SJCRH30 (cell line): ENCODE measurements around the gene ADAP1. TPM values are rescaled to one million over a fixed set of nuclear protein-coding genes. Genes with fewer than 3 reads are reported as not detected.

Experiments used
- DNase-seq, 2 experiments: peaks; one replicate each; pipeline ENCODE4 v3.0.0-alpha.2; 2015 to 2020
- H3K27ac ChIP-seq: fragments of 250-450 bp; sonication (Bioruptor Pico); 2 replicates; pipeline ENCODE4 v1.5.1; 2020; ENCODE audit warnings: mild to moderate bottlenecking, moderate library complexity
- H3K27me3 ChIP-seq: fragments of 250-450 bp; sonication (Bioruptor Pico); 2 replicates; pipeline ENCODE4 v1.5.1; 2020; ENCODE audit warnings: mild to moderate bottlenecking, moderate library complexity
- H3K36me3 ChIP-seq: fragments of 250-450 bp; sonication (Bioruptor Pico); 2 replicates; pipeline ENCODE4 v1.5.1; 2020; ENCODE audit warnings: mild to moderate bottlenecking, moderate library complexity
- H3K4me1 ChIP-seq: fragments of 250-450 bp; sonication (Bioruptor Pico); 2 replicates; pipeline ENCODE4 v1.5.1; 2020; ENCODE audit warnings: mild to moderate bottlenecking, moderate library complexity
- H3K4me3 ChIP-seq: fragments of 250-450 bp; sonication (Bioruptor Pico); 2 replicates; pipeline ENCODE4 v1.5.1; 2020; ENCODE audit warnings: mild to moderate bottlenecking, moderate library complexity
- H3K9me3 ChIP-seq: fragments of 250-450 bp; sonication (Bioruptor Pico); replicated peaks from 2 replicates; pipeline ENCODE4 v1.5.1; 2020; ENCODE audit warnings: mild to moderate bottlenecking, moderate library complexity
- total RNA-seq: library from RNA; depleted of rRNA; stranded (reverse); fragments of >200 nt; shearing (Covaris generic); gene quantifications from 2 replicates; pipeline ENCODE4 v1.2.3, GENCODE V29; 2014

Gene ADAP1
- total RNA-seq, 1 experiment from 2014 or later, result 0.04 TPM

GRCh38 chr7:921581-922333 lies 32.7 kb downstream of the ADAP1 start:
- DNase-seq, result no peak
- H3K4me3 ChIP-seq, result no peak overlapping the region
- H3K27ac ChIP-seq, result no peak overlapping the region
- H3K36me3 ChIP-seq, result no peaks in the 10 kb centered on the region
- 0 out of 2 replicates have a peak, but pooled peaks cover 10% of the 10 kb centered on the region for H3K27me3 ChIP-seq
- H3K4me1 ChIP-seq, result no peaks in the 10 kb centered on the region
- H3K9me3 ChIP-seq, result no peaks in the 10 kb centered on the region

- Histone ChIP-seq H3K9me3 (no peaks in the 10 kb centered on the region), H3K4me1 (no peaks in the 10 kb centered on the region), H3K36me3 (no peaks in the 10 kb centered on the region), H3K27ac (no peak overlapping the region), H3K4me3 (no peak overlapping the region), H3K27me3 (peaks cover 14% of the 10 kb centered on the region; the same call in 1 of the 2 replicates)
- DNase-seq, result no peak
Measured at GRCh38 chr7:921071-921461, 33.4 kb downstream of the ADAP1 start.

GRCh38 chr7:920351-921070 lies 34.0 kb downstream of the ADAP1 start:
- no peaks in the 10 kb centered on the region for H3K9me3 ChIP-seq
- no peaks in the 10 kb centered on the region for H3K36me3 ChIP-seq
- no peak overlapping the region for H3K4me3 ChIP-seq
- H3K27ac ChIP-seq, result no peak overlapping the region
- no peak for DNase-seq
- peaks cover 10% of the 10 kb centered on the region; the same call in 1 of the 2 replicates for H3K27me3 ChIP-seq
- H3K4me1 ChIP-seq, result no peaks in the 10 kb centered on the region

- Histone ChIP-seq H3K4me1 (no peaks in the 10 kb centered on the region), H3K27me3 (peaks cover 12% of the 10 kb centered on the region; the same call in 1 of the 2 replicates), H3K4me3 (no peak overlapping the region), H3K27ac (no peak overlapping the region), H3K9me3 (no peaks in the 10 kb centered on the region), H3K36me3 (no peaks in the 10 kb centered on the region)
- no peak for DNase-seq
Measured at GRCh38 chr7:919924-920341, 34.5 kb downstream of the ADAP1 start.

- H3K4me3 ChIP-seq, result no peak overlapping the region
- H3K4me1 ChIP-seq, result no peaks in the 10 kb centered on the region
- DNase-seq, result no peak
- no peaks in the 10 kb centered on the region for H3K36me3 ChIP-seq
- no peaks in the 10 kb centered on the region for H3K9me3 ChIP-seq
- no peak overlapping the region for H3K27ac ChIP-seq
- H3K27me3 ChIP-seq, result peaks cover 12% of the 10 kb centered on the region; the same call in 1 of the 2 replicates
Measured at GRCh38 chr7:919114-919442, 35.4 kb downstream of the ADAP1 start.

GRCh38 chr7:918441-919113 lies 35.9 kb downstream of the ADAP1 start:
- Histone ChIP-seq H3K4me3 (no peak overlapping the region), H3K27ac (no peak overlapping the region), H3K27me3 (peaks cover 12% of the 10 kb centered on the region; the same call in 1 of the 2 replicates), H3K36me3 (no peaks in the 10 kb centered on the region), H3K9me3 (no peaks in the 10 kb centered on the region), H3K4me1 (no peaks in the 10 kb centered on the region)
- DNase-seq, result no peak

DNA sequence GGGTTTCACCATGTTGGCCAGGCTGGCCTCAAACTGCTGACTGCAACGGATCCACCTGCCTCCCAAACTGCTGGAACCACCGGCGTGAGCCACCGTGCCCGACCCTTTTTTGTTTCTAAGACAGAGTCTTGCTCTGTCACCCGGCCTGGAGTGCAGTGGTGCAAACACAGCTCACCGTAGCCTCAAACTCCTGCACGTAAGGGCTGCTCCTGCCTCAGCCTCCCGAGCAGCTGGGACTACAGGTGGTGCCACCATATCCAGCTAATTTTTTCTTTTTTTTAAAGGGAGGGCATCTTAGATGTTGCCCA lies 36.4 kb downstream of the ADAP1 start:
- Histone ChIP-seq H3K27me3 (peaks cover 12% of the 10 kb centered on the region; the same call in 1 of the 2 replicates), H3K36me3 (no peaks in the 10 kb centered on the region), H3K4me3 (no peak overlapping the region), H3K4me1 (no peaks in the 10 kb centered on the region), H3K9me3 (no peaks in the 10 kb centered on the region), H3K27ac (no peak overlapping the region)
- DNase-seq, result no peak

GRCh38 chr7:917255-918117 lies 37.0 kb downstream of the ADAP1 start:
- no peak for DNase-seq

DNA sequence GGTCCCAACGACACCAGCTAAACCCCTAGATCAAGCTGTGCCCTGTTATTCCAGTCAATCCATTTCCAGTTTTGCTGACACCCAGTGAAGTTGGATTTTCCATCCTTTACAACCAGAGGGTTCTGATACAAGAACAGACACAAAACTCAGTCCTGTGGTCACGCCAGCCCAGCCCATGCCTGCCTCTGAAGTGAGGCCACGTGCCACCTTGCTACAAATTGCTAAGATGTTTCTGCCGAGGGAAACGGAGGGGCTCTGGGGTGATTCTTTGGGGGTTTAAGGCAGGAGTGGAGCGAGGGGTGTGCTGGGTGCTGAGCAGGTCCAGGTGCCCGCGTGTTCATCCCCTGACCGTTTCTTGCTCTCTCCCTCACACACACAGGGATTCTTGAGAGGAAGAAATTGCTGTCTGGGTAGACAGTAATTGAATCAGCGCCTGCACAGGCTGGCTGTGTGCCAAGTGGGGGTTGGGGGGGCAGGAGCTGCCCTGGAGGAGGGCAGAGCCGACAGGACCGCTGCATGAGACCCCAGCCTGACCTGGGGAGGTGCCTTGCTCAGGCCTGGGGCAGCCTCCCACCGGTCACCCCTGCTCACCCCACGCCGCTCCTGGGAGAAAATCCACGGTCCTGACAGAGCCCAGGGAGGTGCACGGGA lies 38.1 kb downstream of the ADAP1 start:
- Histone ChIP-seq H3K36me3 (no peaks in the 10 kb centered on the region), H3K4me1 (no peaks in the 10 kb centered on the region), H3K27me3 (peaks cover 12% of the 10 kb centered on the region; the same call in 1 of the 2 replicates), H3K4me3 (no peak overlapping the region), H3K27ac (no peak overlapping the region), H3K9me3 (no peaks in the 10 kb centered on the region)
- no peak for DNase-seq

More at GRCh38 chr7:917255-918117, 37.0 kb downstream of the ADAP1 start:
- no peak overlapping the region for H3K4me3 ChIP-seq
- H3K36me3 ChIP-seq, result no peaks in the 10 kb centered on the region
- no peaks in the 10 kb centered on the region for H3K4me1 ChIP-seq
- peaks cover 12% of the 10 kb centered on the region; the same call in 1 of the 2 replicates for H3K27me3 ChIP-seq
- no peaks in the 10 kb centered on the region for H3K9me3 ChIP-seq
- H3K27ac ChIP-seq, result no peak overlapping the region

GRCh38 chr7:915291-916218 lies 38.9 kb downstream of the ADAP1 start:
- DNase-seq, result no peak
- Histone ChIP-seq H3K36me3 (no peaks in the 10 kb centered on the region), H3K27ac (no peak overlapping the region), H3K4me3 (no peak overlapping the region), H3K4me1 (no peaks in the 10 kb centered on the region), H3K27me3 (peaks cover 12% of the 10 kb centered on the region; the same call in 1 of the 2 replicates), H3K9me3 (no peaks in the 10 kb centered on the region)

DNA sequence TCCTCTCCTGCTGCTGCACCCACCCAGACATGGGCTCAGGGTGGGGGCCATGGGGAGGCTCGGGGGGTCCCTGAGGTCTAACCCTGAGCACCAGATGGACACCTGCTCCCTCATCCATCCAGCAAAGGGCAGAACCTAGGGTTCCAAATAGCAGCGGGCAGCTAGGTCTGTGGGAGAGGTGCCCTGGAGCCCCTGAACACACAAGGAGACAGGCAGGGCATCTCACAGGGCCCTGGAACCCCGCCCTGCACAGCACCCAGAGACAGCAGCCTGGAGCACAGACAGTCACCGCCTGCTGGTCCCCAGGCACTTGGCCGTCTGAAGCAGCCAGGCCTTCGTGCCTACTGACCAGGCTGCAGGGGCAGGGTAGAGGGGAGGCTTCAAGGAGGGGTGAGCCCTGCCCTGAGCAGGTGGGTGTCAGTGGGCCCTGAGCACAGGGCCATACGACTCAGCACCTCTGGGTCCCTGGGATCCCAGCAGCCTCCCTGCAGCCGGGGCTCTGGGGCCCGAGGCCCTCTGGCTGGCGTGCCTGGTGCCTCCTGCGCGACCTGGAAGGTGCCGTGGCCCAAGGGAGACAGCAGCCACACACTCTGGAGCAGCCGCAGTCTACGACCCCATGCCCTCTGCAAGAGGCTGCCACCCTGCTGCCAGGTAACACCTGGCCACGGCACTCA lies 39.8 kb downstream of the ADAP1 start:
- DNase-seq, result no peak
- no peaks in the 10 kb centered on the region for H3K36me3 ChIP-seq
- H3K4me1 ChIP-seq, result no peaks in the 10 kb centered on the region

DNA sequence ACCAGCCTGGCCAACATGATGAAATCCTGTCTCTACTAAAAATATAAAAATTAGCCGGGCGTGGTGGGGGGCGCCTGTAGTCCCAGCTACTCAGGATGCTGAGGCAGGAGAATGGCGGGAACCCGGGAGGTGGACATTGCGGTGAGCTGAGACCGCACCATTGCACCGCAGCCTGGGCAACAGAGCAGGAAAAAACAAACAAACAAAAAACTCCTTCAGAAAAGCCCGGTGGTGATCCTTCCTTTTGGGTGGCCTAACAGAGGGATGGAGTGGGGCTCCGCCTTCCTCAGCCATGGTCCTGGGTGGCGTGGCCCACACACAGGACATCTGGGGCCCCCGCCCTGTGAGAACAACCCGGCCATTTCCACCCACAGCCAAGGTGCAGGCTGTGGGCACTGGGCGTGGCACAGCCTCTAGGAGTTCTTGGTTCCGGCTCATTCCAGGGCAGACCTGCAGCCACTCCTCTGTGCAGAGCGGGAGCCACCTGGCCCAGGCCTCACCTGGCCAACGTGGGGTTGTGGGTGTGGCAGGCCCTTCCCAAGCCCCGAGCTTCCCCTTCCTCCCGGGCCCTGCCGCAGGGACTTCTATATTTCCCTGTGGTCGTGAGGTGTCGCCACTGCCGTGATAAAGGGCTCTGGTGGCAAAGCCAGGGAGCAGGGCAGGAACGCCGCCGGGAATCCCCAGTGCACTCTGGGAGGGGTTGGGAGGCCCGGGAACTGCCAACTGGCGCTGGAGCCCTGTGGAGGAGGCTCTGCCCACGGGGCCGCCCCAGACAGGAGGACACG lies 40.6 kb downstream of the ADAP1 start:
- H3K27me3 ChIP-seq, result peaks cover 12% of the 10 kb centered on the region; the same call in 1 of the 2 replicates

More for the DNA sequence above, 39.8 kb downstream of the ADAP1 start:
- peaks cover 12% of the 10 kb centered on the region; the same call in 1 of the 2 replicates for H3K27me3 ChIP-seq
- H3K27ac ChIP-seq, result no peak overlapping the region
- no peak overlapping the region for H3K4me3 ChIP-seq
- no peaks in the 10 kb centered on the region for H3K9me3 ChIP-seq

More for the DNA sequence above, 40.6 kb downstream of the ADAP1 start:
- DNase-seq, result no peak
- Histone ChIP-seq H3K9me3 (no peaks in the 10 kb centered on the region), H3K27ac (no peak overlapping the region), H3K36me3 (no peaks in the 10 kb centered on the region), H3K4me1 (no peaks in the 10 kb centered on the region), H3K4me3 (no peak overlapping the region)
